Esophagus squamous epithelium (tissue), 5 donors: ENCODE data around the gene FGF18. TPM values are rescaled to one million over a fixed set of nuclear protein-coding genes. Genes with fewer than 3 reads are reported as not detected.

Experiments used
- DNase-seq: peaks from one replicate; lab custom pipeline; 2025; lab: John Stamatoyannopoulos, UW
- H3K27ac ChIP-seq, 4 donors: fragments of 200-600 bp; sonication (generic); one replicate each; pipeline ENCODE4 v1.5.1; 2016 to 2019; ENCODE audit warnings: mild to moderate bottlenecking in 1 of 4
- H3K27me3 ChIP-seq, 4 donors: fragments of 200-600 bp; sonication (generic); 1 replicate in 3 of 4; 2 replicates in 1 of 4; pipeline versions ENCODE4 v1.5.1 to v1.6.0; 2017 to 2021; ENCODE audit warnings: antibody characterized with exemption in 1 of 4
- H3K36me3 ChIP-seq, 3 donors: fragments of 200-600 bp; sonication (generic); one replicate each; pipeline ENCODE4 v1.5.1; 2016 to 2019
- H3K4me1 ChIP-seq, 3 donors: fragments of 200-600 bp; sonication (generic); one replicate each; pipeline ENCODE4 v1.5.1; 2017 to 2019
- H3K4me3 ChIP-seq, 4 donors: fragments of 200-600 bp; sonication (generic); 1 replicate in 3 of 4; 2 replicates in 1 of 4; pipeline ENCODE4 v1.5.1; 2016 to 2019; ENCODE audit warnings: mild to moderate bottlenecking in 2 of 4, moderate library complexity in 1 of 4
- H3K9me3 ChIP-seq, 3 donors: fragments of 200-600 bp; sonication (generic); one replicate each; pipeline ENCODE4 v1.5.1; 2016 to 2019
- POLR2A ChIP-seq, 4 donors: fragments of 450-650 bp; IDR thresholded peaks; one replicate each; pipeline ENCODE4 v1.6.1; 2017; ENCODE audit warnings: antibody characterized with exemption in 4 of 4, mild to moderate bottlenecking in 4 of 4, moderate library complexity in 3 of 4
- WGBS, 2 donors: methylation state at CpG; one replicate each; pipeline ENCODE4 v1.1.5; 2018; 5-methylcytosine and 5-hydroxymethylcytosine counted together
- intact Hi-C: fragments of 100-400 bp; cut with DNase I; formaldehyde crosslinking; loops from one replicate; pipeline ENCODE4 v1.15.0; 2022
- total RNA-seq, 4 donors: library from RNA; depleted of rRNA; stranded (reverse); fragments of >200 nt; gene quantifications; one replicate each; pipeline ENCODE4 v1.1.0, GENCODE V29; 2016
- TF ChIP-seq, protein P1 (sequence below), 6 experiments: fragments of 450-650 bp in 4 of 6; fragments of 200-600 bp in 2 of 6; sonication (generic) in 2 of 6; IDR thresholded peaks; one replicate each; pipeline ENCODE4 v1.5.1; 2016 to 2019; ENCODE audit warnings: antibody characterized with exemption in 6 of 6, mild to moderate bottlenecking in 4 of 6, moderate library complexity in 4 of 6
- donor health status: DM: yes; HTN: yes; CAD: no.

Gene FGF18
- total RNA-seq, 4 donors from 2014 or later, result 0.15 to 0.29 (median 0.19) TPM; not detected in 1

DNA sequence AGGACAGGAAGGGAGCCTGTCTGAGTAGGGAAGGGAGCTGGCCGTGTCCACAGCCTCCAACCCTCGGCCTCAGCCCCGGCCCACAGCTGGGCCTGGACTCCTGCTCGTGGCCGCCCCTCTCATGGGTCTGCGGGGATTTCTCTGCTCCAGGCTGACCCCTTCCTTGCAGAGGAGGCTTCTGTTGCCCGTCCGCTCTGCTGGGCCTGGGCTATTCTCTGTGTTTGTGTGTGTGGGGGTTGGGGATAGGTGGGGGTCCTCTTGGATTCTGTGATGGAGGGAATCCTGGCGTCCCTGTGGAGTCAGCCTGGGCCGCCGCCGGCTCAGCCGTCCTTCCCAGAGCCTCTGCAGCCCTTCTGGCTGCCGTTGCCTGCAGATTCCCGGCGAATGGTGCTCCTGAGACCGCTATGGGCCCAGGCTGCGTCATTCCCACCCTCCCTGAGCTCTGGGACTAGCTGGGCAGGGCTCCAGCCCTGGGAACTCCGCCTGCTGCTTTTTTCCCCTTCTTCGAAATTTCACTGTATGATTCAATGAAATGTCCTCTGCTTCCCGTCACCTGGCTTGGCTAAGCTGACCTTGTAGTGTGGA is 64.2 kb downstream of the FGF18 start:
- H3K36me3 ChIP-seq, result no peaks in the 10 kb centered on the region
- peak overlapping the region in 1 of 4 donors; percentile 68 for H3K27ac ChIP-seq
- TF ChIP-seq POLR2A (IDR thresholded peaks at IDR 0.05), result no peak
- TF ChIP-seq, protein P1, sequence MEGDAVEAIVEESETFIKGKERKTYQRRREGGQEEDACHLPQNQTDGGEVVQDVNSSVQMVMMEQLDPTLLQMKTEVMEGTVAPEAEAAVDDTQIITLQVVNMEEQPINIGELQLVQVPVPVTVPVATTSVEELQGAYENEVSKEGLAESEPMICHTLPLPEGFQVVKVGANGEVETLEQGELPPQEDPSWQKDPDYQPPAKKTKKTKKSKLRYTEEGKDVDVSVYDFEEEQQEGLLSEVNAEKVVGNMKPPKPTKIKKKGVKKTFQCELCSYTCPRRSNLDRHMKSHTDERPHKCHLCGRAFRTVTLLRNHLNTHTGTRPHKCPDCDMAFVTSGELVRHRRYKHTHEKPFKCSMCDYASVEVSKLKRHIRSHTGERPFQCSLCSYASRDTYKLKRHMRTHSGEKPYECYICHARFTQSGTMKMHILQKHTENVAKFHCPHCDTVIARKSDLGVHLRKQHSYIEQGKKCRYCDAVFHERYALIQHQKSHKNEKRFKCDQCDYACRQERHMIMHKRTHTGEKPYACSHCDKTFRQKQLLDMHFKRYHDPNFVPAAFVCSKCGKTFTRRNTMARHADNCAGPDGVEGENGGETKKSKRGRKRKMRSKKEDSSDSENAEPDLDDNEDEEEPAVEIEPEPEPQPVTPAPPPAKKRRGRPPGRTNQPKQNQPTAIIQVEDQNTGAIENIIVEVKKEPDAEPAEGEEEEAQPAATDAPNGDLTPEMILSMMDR (IDR thresholded peaks at IDR 0.05), result no peak
- DNase-seq, result no peak
- H3K27me3 ChIP-seq, result peaks cover 0 to 9% (median 0%) of the 10 kb centered on the region in 4 donors
- WGBS, 2 donors, result 49 to 50% methylated on average over 2 to 8 of the region's 21 CpGs
- intact Hi-C loops, result no loop called here
- H3K9me3 ChIP-seq, result no peaks in the 10 kb centered on the region
- peaks cover 0 to 8% (median 0%) of the 10 kb centered on the region in 3 donors for H3K4me1 ChIP-seq
- peak overlapping the region in 1 of 4 donors; percentile 6 for H3K4me3 ChIP-seq

DNA sequence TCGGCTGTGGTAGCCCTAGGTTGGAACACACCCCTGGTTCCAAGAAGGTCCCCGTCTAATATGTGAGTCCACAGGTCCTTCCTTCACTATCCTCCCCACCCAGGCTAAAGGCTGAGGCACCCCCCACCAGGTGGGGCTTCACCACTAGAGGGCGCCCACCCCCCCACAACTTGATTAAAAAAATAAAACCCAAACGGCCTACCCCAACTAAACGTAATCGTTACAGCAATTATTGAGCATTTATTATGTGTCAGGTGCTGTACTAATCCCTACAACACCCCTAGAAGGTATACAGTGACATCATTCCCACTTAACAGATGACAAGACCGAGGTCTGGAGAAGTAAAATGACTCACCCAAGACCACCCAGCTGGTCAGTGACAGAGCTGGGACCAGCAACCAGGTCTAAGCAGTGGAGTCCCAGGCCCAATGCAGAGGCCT is 65.0 kb downstream of the FGF18 start:
- intact Hi-C loops, result no loop called here
- Histone ChIP-seq H3K36me3 (no peaks in the 10 kb centered on the region), H3K9me3 (no peaks in the 10 kb centered on the region), H3K4me3 (no peak overlapping the region), H3K4me1 (peaks cover 0 to 8% (median 0%) of the 10 kb centered on the region in 3 donors), H3K27me3 (peaks cover 0 to 15% (median 0%) of the 10 kb centered on the region in 4 donors), H3K27ac (no peak overlapping the region)
- TF ChIP-seq POLR2A (IDR thresholded peaks at IDR 0.05), result no peak
- TF ChIP-seq, protein P1 (IDR thresholded peaks at IDR 0.05), result peak; percentile 45 to 70 (median 48)
- WGBS, 2 donors, result 25 to 30% methylated on average over 5 to 6 of the region's 7 CpGs
- DNase-seq, result no peak

DNA sequence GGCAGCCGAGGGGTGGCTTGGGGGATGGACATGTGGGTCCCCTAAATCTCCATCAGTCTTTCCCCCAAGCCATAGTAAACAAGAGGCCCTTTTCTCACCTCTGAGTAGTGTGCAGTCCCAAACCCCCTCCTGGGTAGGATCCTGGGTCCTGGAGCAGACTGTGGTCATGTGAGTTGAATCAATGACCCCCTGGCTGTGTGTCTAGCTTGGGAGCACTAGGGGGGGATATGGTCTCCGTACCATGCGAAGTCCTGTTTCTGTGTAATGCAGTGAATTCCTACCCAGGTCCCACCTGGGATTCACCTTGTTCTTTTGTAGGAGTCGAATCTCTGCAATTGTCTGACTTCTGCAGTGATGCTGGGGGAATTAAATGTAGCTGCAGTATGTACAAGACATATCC is 66.2 kb downstream of the FGF18 start:
- Histone ChIP-seq H3K4me3 (no peak overlapping the region), H3K27ac (no peak overlapping the region), H3K9me3 (no peaks in the 10 kb centered on the region), H3K4me1 (peaks cover 0 to 8% (median 0%) of the 10 kb centered on the region in 3 donors), H3K36me3 (no peaks in the 10 kb centered on the region), H3K27me3 (peaks cover 0 to 15% (median 0%) of the 10 kb centered on the region in 4 donors)
- DNase-seq, result no peak
- 70 to 86% methylated on average over 1 to 4 of the region's 4 CpGs for WGBS, 2 donors
- intact Hi-C loops, result no loop called here
- TF ChIP-seq POLR2A (IDR thresholded peaks at IDR 0.05), result no peak
- TF ChIP-seq, protein P1 (IDR thresholded peaks at IDR 0.05), result no peak

DNA sequence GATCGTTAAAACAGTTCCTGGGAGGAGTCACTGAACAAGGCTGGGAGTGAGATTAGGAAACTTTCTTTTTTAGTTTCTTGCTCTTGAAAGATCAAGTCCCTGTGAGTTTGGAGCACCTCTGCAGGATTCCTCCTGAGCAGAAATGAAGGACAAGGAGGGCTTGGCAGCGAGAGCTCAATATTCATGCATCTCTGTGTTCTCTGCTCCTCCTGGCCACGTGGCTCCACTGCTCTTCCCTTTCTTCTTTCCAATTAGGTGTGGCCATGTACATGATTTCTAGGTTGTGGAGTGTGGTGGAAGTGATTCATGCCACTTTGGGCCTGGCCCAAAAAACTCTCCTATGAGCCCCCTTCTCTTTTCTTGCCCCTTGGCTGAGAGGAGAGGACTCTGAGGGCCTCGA is 67.2 kb downstream of the FGF18 start:
- H3K27me3 ChIP-seq, result peaks cover 0 to 15% (median 0%) of the 10 kb centered on the region in 4 donors
- H3K4me1 ChIP-seq, result peaks cover 0 to 8% (median 0%) of the 10 kb centered on the region in 3 donors
- H3K36me3 ChIP-seq, result no peaks in the 10 kb centered on the region
- 71 to 92% methylated on average over 1 to 4 of the region's 4 CpGs for WGBS, 2 donors
- H3K27ac ChIP-seq, result no peak overlapping the region
- intact Hi-C loops, result no loop called here
- no peaks in the 10 kb centered on the region for H3K9me3 ChIP-seq
- no peak for TF ChIP-seq POLR2A (IDR thresholded peaks at IDR 0.05)
- TF ChIP-seq, protein P1 (IDR thresholded peaks at IDR 0.05), result no peak
- no peak for DNase-seq
- no peak overlapping the region for H3K4me3 ChIP-seq

DNA sequence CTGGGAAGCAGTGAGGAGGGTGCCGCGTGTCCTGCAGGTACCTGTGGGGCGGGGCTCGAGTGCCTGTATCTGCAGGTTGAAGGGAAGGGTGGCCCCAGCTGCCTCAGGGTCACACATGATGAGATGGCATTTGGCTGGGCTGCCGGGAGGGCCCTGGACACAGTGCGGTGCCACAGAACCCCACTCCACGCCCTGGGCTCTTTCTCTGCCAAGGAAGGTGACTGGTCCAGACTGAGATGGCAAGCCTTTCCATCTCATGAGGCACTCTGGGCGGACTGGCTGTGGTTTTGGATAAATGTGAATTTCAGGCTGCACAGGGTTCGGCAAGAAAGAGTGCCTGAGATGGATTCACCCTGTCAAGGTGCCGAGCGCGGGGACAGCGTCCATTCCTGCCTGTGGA is 69.4 kb downstream of the FGF18 start:
- Histone ChIP-seq H3K9me3 (no peaks in the 10 kb centered on the region), H3K4me3 (no peak overlapping the region), H3K27me3 (peaks cover 0 to 15% (median 0%) of the 10 kb centered on the region in 4 donors), H3K27ac (no peak overlapping the region), H3K36me3 (no peaks in the 10 kb centered on the region), H3K4me1 (peaks cover 0 to 5% (median 2%) of the 10 kb centered on the region in 3 donors)
- TF ChIP-seq, protein P1 (IDR thresholded peaks at IDR 0.05), result no peak
- no peak for TF ChIP-seq POLR2A (IDR thresholded peaks at IDR 0.05)
- 44 to 86% methylated on average over 4 to 8 of the region's 13 CpGs for WGBS, 2 donors
- intact Hi-C loops, result no loop called here
- DNase-seq, result no peak
